Measurements from ENCODE around the gene SLIT3. TPM values are rescaled to one million over a fixed set of nuclear protein-coding genes. Genes with fewer than 3 reads are reported as not detected.

SLIT3 gene
- total RNA-seq, 1 experiment from 2014 or later = not detected

DNA sequence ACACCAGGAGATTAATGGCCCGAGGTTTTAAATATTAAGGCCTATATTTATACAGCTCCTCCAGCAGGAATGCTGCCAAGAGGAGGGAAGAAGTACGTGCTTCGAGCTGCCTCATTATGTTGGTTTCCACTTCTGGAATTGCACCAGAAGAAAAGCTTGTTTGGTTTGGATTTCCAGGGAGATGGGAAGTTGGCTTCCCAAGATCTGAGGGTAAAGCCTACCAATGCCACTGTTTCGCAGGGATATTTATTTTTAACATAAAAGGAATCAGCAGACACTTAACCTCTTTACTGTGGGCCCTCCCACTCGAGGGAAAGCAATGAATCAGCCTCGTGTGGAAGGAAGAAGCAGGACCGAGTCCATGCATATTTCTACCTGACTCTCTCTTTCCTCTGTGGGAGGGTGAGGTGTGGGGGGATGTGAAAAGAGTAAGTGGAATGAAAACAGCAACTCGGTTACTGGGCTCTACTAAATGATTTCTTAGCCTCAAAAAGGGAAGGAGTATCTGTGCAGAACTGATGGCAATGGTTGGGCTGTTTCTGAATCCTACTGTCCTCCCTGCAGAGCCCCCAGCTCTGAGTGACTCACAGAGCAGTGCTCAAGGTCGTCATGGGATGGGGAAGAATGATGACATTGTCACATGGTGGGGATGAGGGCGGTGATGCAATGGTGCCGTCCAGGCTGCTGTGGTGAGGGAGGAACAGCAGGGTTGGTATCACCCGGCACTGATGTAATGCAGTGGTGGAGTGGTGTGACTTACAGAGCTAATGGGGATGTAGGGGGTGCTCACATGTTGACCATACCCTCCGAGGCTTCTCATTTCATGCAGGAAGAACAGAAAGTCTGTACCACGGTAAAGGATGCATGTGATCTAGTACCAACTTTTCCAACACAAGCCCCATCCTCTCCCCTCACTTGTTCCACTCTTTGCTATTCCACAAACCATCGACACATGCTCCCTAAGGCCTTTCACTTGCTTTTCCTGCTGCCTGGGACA lies 506.8 kb downstream of the SLIT3 start:
- H4K20me1 ChIP-seq (ENCODE audit: insufficient read depth) = no peaks in the 10 kb centered on the region
- intact Hi-C loops (cut with micrococcal nuclease; ENCODE audit: unreplicated experiment) = no loop called here
- TF ChIP-seq, protein P1, sequence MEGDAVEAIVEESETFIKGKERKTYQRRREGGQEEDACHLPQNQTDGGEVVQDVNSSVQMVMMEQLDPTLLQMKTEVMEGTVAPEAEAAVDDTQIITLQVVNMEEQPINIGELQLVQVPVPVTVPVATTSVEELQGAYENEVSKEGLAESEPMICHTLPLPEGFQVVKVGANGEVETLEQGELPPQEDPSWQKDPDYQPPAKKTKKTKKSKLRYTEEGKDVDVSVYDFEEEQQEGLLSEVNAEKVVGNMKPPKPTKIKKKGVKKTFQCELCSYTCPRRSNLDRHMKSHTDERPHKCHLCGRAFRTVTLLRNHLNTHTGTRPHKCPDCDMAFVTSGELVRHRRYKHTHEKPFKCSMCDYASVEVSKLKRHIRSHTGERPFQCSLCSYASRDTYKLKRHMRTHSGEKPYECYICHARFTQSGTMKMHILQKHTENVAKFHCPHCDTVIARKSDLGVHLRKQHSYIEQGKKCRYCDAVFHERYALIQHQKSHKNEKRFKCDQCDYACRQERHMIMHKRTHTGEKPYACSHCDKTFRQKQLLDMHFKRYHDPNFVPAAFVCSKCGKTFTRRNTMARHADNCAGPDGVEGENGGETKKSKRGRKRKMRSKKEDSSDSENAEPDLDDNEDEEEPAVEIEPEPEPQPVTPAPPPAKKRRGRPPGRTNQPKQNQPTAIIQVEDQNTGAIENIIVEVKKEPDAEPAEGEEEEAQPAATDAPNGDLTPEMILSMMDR (conservative IDR thresholded peaks at IDR 0.05) = no peak
- no peak for TF ChIP-seq EZH2 (IDR thresholded peaks at IDR 0.05; ENCODE audit: low read depth)
- peaks cover 92% of the 10 kb centered on the region for H3K27me3 ChIP-seq (ENCODE audit: insufficient read depth, low read depth)
- no TSS peak for BruUV-seq (replicated peaks)
- no peaks in the 10 kb centered on the region for H3F3A ChIP-seq (ENCODE audit: insufficient read depth, low read depth)
- no peak for DNase-seq
- no peaks in the 10 kb centered on the region for H3K9me2 ChIP-seq (ENCODE audit: insufficient read depth)
- H3K4me1 ChIP-seq (replicated peaks; ENCODE audit: insufficient read depth) = no peaks in the 10 kb centered on the region
- CTCF ChIA-PET = no interaction called here
- H3K79me2 ChIP-seq (ENCODE audit: low read depth) = no peaks in the 10 kb centered on the region
- no peak overlapping the region for H3K27ac ChIP-seq
- no peak overlapping the region for H2AFZ ChIP-seq
- H3K4me3 ChIP-seq = no peak overlapping the region
- no peaks in the 10 kb centered on the region for H3K9me3 ChIP-seq (ENCODE audit: insufficient read depth, low read depth)
- POLR2A ChIA-PET (ENCODE audit: unreplicated experiment) = no interaction called here
- no peaks in the 10 kb centered on the region for H3K36me3 ChIP-seq (ENCODE audit: low read depth)
- no peak overlapping the region for H3K4me2 ChIP-seq

DNA sequence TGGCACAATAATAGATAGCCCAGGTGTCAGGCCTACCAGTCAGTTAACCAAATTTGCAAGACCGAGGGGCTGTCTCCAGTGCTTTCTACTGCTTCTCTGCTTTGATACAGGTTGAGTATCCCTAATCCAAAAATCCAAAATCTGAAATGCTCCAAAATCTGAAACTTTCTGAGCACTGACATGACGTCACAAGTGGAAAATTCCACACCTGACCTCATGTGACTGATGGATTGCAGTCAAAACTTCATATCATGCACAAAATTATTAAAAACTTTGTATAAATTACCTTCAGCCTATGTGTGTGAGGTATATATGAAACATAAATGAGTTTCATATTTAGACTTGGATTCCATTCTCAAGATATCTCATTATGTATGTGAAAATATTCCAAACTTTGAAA lies 508.3 kb downstream of the SLIT3 start:
- no peak overlapping the region for H3K27ac ChIP-seq
- H3K9me2 ChIP-seq (ENCODE audit: insufficient read depth) = no peaks in the 10 kb centered on the region
- CTCF ChIA-PET = no interaction called here
- H2AFZ ChIP-seq = no peak overlapping the region
- no peak overlapping the region for H3K4me2 ChIP-seq
- TF ChIP-seq EZH2 (IDR thresholded peaks at IDR 0.05; ENCODE audit: low read depth) = no peak
- TF ChIP-seq, protein P1 (conservative IDR thresholded peaks at IDR 0.05) = no peak
- no peak for DNase-seq
- no peaks in the 10 kb centered on the region for H3F3A ChIP-seq (ENCODE audit: insufficient read depth, low read depth)
- POLR2A ChIA-PET (ENCODE audit: unreplicated experiment) = no interaction called here
- H3K9me3 ChIP-seq (ENCODE audit: insufficient read depth, low read depth) = no peaks in the 10 kb centered on the region
- no peaks in the 10 kb centered on the region for H3K36me3 ChIP-seq (ENCODE audit: low read depth)
- no peaks in the 10 kb centered on the region for H3K79me2 ChIP-seq (ENCODE audit: low read depth)
- H3K4me3 ChIP-seq = no peak overlapping the region
- peaks cover 94% of the 10 kb centered on the region for H3K27me3 ChIP-seq (ENCODE audit: insufficient read depth, low read depth)
- H4K20me1 ChIP-seq (ENCODE audit: insufficient read depth) = no peaks in the 10 kb centered on the region
- no peaks in the 10 kb centered on the region for H3K4me1 ChIP-seq (replicated peaks; ENCODE audit: insufficient read depth)
- BruUV-seq (replicated peaks) = no TSS peak
- intact Hi-C loops (cut with micrococcal nuclease; ENCODE audit: unreplicated experiment) = no loop called here

DNA sequence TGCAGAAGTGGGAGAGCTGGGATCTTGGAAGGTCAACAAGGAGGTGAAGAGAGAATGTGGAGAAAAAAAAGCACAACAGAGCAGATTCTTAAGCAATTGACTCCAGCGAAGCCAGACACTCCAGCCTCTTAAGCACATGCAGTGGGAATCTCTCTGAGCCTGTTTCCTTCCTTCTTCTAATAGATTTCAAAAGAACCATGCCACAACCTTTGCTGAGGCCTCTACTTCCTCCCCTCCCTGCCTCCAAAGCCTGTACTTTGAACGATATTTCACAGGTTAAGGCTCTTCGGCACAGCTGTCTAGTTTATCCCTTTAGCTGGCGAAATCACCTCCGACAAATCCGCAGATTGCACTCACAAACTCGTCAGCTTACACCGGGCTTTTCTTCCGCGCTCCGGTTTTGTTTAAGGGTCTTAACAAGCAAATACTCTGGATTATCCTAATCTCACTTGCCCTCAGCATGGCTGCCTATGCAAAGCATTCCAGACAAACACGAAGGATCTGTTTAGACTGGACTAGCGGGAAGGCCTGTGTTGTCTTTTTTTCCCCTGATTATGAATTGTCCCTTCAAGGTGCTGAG lies 510.2 kb downstream of the SLIT3 start:
- POLR2A ChIA-PET (ENCODE audit: unreplicated experiment) = no interaction called here
- H3K79me2 ChIP-seq (ENCODE audit: low read depth) = no peaks in the 10 kb centered on the region
- no peaks in the 10 kb centered on the region for H3K36me3 ChIP-seq (ENCODE audit: low read depth)
- CTCF ChIA-PET = no interaction called here
- H3K4me3 ChIP-seq = no peak overlapping the region
- no peak for DNase-seq
- intact Hi-C loops (cut with micrococcal nuclease; ENCODE audit: unreplicated experiment) = no loop called here
- peaks cover 94% of the 10 kb centered on the region for H3K27me3 ChIP-seq (ENCODE audit: insufficient read depth, low read depth)
- H3K4me2 ChIP-seq = no peak overlapping the region
- H4K20me1 ChIP-seq (ENCODE audit: insufficient read depth) = no peaks in the 10 kb centered on the region
- no peaks in the 10 kb centered on the region for H3K9me2 ChIP-seq (ENCODE audit: insufficient read depth)
- H3K27ac ChIP-seq = no peak overlapping the region
- no peaks in the 10 kb centered on the region for H3F3A ChIP-seq (ENCODE audit: insufficient read depth, low read depth)
- no peaks in the 10 kb centered on the region for H3K4me1 ChIP-seq (replicated peaks; ENCODE audit: insufficient read depth)
- BruUV-seq (replicated peaks) = no TSS peak
- H3K9me3 ChIP-seq (ENCODE audit: insufficient read depth, low read depth) = no peaks in the 10 kb centered on the region
- no peak overlapping the region for H2AFZ ChIP-seq
- TF ChIP-seq EZH2 (IDR thresholded peaks at IDR 0.05; ENCODE audit: low read depth) = no peak
- TF ChIP-seq, protein P1 (conservative IDR thresholded peaks at IDR 0.05) = no peak

Data from PC-9 (cell line).